H1 (cell line): Measurements from ENCODE around the gene CCDC71L. TPM values are rescaled to one million over a fixed set of nuclear protein-coding genes. Genes with fewer than 3 reads are reported as not detected.

Experiments
- CTCF ChIA-PET: fragments of 300-600 bp; sonication (Branson Sonifier 250); formaldehyde crosslinking; loops from one replicate; lab custom pipeline; 2021; ENCODE audit not compliant: partially characterized antibody; lab: Charles Lee
- POLR2A ChIA-PET: fragments of 300-600 bp; sonication (Branson Sonifier 250); formaldehyde crosslinking; loops from one replicate; lab custom pipeline; 2021; ENCODE audit warnings: inconsistent platforms; ENCODE audit not compliant: partially characterized antibody; lab: Charles Lee
- DNase-seq, 2 experiments: peaks; one replicate each; pipeline versions ENCODE4 v3.0.0 to v3.0.0-alpha.2; 2010 to 2022; ENCODE audit warnings: low spot score in 2 of 2, low read depth in 1 of 2, mixed read lengths in 1 of 2
- FAIRE-seq: peaks from 2 replicates; lab custom pipeline; 2011; peaks lifted over from hg19 to GRCh38; lab: Jason Lieb, UNC
- H2AFZ ChIP-seq: 2 replicates; pipeline ENCODE4 v1.8.1; 2012; ENCODE audit warnings: low read length, inconsistent platforms
- H2AK5ac ChIP-seq: 2 replicates; pipeline ENCODE4 v1.6.1; 2013; ENCODE audit warnings: low read depth, low read length
- H2BK120ac ChIP-seq: replicated peaks from 2 replicates; pipeline ENCODE3; 2013; ENCODE audit warnings: low read depth, low read length, inconsistent platforms
- H2BK12ac ChIP-seq: 2 replicates; pipeline ENCODE4 v1.6.1; 2013; ENCODE audit warnings: low read depth, low read length
- H2BK15ac ChIP-seq: 2 replicates; pipeline ENCODE4 v1.6.1; 2013; ENCODE audit warnings: low read length
- H2BK20ac ChIP-seq: 2 replicates; pipeline ENCODE4 v1.6.1; 2013; ENCODE audit warnings: low read length
- H2BK5ac ChIP-seq: 2 replicates; pipeline ENCODE4 v1.6.1; 2013; ENCODE audit warnings: low read depth, low read length
- H3K14ac ChIP-seq: 2 replicates; pipeline ENCODE4 v1.6.1; 2013; ENCODE audit warnings: inconsistent platforms; ENCODE audit not compliant: insufficient read length
- H3K18ac ChIP-seq: 2 replicates; pipeline ENCODE4 v1.6.1; 2013; ENCODE audit warnings: low read length; ENCODE audit errors: extremely low read depth
- H3K23ac ChIP-seq: 2 replicates; pipeline ENCODE4 v1.6.1; 2013; ENCODE audit warnings: inconsistent platforms; ENCODE audit not compliant: insufficient read length
- H3K23me2 ChIP-seq: 2 replicates; pipeline ENCODE4 v1.6.1; 2013; ENCODE audit warnings: low read depth, low read length
- H3K27ac ChIP-seq: 2 replicates; pipeline ENCODE4 v1.6.1; 2011; ENCODE audit warnings: low read depth, low read length, inconsistent platforms
- H3K27me3 ChIP-seq, 4 experiments: replicated peaks in 1 of 4; 1 replicate in 1 of 4; 2 replicates in 3 of 4; pipeline versions ENCODE4 v1.6.1 to v1.8.1; 2011 to 2013; ENCODE audit warnings: low read length in 3 of 4, mild to moderate bottlenecking in 3 of 4, inconsistent platforms in 2 of 4, mixed read lengths in 2 of 4, moderate library complexity in 1 of 4; ENCODE audit not compliant: control insufficient read depth in 3 of 4, insufficient read depth in 3 of 4; ENCODE audit errors: extremely low read depth in 1 of 4
- H3K36me3 ChIP-seq, 4 experiments: 2 replicates each; pipeline versions ENCODE4 v1.6.1 to v1.8.1; 2011 to 2013; ENCODE audit warnings: mild to moderate bottlenecking in 4 of 4, low read length in 3 of 4, moderate library complexity in 2 of 4, control low read depth in 1 of 4, inconsistent platforms in 1 of 4; ENCODE audit not compliant: insufficient read depth in 4 of 4, control insufficient read depth in 2 of 4
- H3K4ac ChIP-seq: replicated peaks from 2 replicates; pipeline ENCODE3; 2013; ENCODE audit warnings: low read length, low read depth, mixed read lengths, inconsistent platforms; ENCODE audit not compliant: insufficient read length
- H3K4me1 ChIP-seq, 4 experiments: replicated peaks in 1 of 4; 1 replicate in 1 of 4; 2 replicates in 3 of 4; pipeline versions ENCODE4 v1.6.1 to v1.8.1; 2011 to 2013; ENCODE audit warnings: low read length in 3 of 4, inconsistent platforms in 2 of 4, mixed read lengths in 1 of 4; ENCODE audit not compliant: insufficient read depth in 4 of 4, control insufficient read depth in 3 of 4
- H3K4me2 ChIP-seq, 2 experiments: 2 replicates each; pipeline versions ENCODE4 v1.6.1 to v1.8.1; 2011 to 2013; ENCODE audit warnings: low read depth in 2 of 2, low read length in 2 of 2, control low read depth in 1 of 2, inconsistent platforms in 1 of 2, mild to moderate bottlenecking in 1 of 2; ENCODE audit not compliant: insufficient read depth in 1 of 2
- H3K4me3 ChIP-seq, 4 experiments: fragments of 200-600, 300-600 bp in 1 of 4; sonication (generic), shearing (Covaris generic), sonication (Bioruptor Twin) in 1 of 4; 2 replicates each; pipeline versions ENCODE4 v1.5.1 to v1.8.1; 2011 to 2016; ENCODE audit warnings: low read length in 4 of 4, low read depth in 3 of 4, control low read depth in 2 of 4, inconsistent platforms in 2 of 4, mild to moderate bottlenecking in 2 of 4, mixed read lengths in 1 of 4, moderate library complexity in 1 of 4; ENCODE audit not compliant: insufficient read depth in 2 of 4; ENCODE audit errors: extremely low read depth in 1 of 4
- H3K56ac ChIP-seq: replicated peaks from 2 replicates; pipeline ENCODE3; 2013; ENCODE audit warnings: low read depth, mild to moderate bottlenecking, mixed read lengths, low read length, inconsistent platforms; ENCODE audit not compliant: insufficient read length
- H3K79me1 ChIP-seq: 2 replicates; pipeline ENCODE4 v1.6.1; 2013; ENCODE audit warnings: low read depth, low read length, control low read depth
- H3K79me2 ChIP-seq, 2 experiments: 2 replicates each; pipeline versions ENCODE4 v1.6.1 to v1.8.1; 2012 to 2013; ENCODE audit warnings: low read length in 2 of 2, mild to moderate bottlenecking in 2 of 2, inconsistent platforms in 1 of 2; ENCODE audit not compliant: insufficient read depth in 2 of 2, control insufficient read depth in 1 of 2
- H3K9ac ChIP-seq, 4 experiments: replicated peaks in 1 of 4; 1 replicate in 1 of 4; 2 replicates in 3 of 4; pipeline versions ENCODE4 v1.6.1 to v1.8.1; 2011 to 2013; ENCODE audit warnings: low read depth in 3 of 4, low read length in 3 of 4, control low read depth in 2 of 4, mild to moderate bottlenecking in 2 of 4, moderate library complexity in 2 of 4, inconsistent platforms in 1 of 4; ENCODE audit errors: extremely low read depth in 1 of 4
- H3K9me3 ChIP-seq, 2 experiments: 2 replicates each; pipeline versions ENCODE4 v1.6.1 to v1.8.1; 2012 to 2013; ENCODE audit warnings: mild to moderate bottlenecking in 2 of 2, moderate library complexity in 2 of 2, control low read depth in 1 of 2, inconsistent platforms in 1 of 2, low read depth in 1 of 2, low read length in 1 of 2, mixed read lengths in 1 of 2; ENCODE audit not compliant: insufficient read depth in 2 of 2
- H4K20me1 ChIP-seq, 2 experiments: replicated peaks in 1 of 2; 2 replicates each; pipeline versions ENCODE3 to v1.8.1; 2011 to 2013; ENCODE audit warnings: inconsistent platforms in 2 of 2, low read length in 2 of 2, mild to moderate bottlenecking in 1 of 2; ENCODE audit not compliant: insufficient read depth in 2 of 2, control insufficient read depth in 1 of 2
- H4K5ac ChIP-seq: 2 replicates; pipeline ENCODE4 v1.6.1; 2013; ENCODE audit warnings: low read length, low read depth, mixed read lengths, inconsistent platforms; ENCODE audit not compliant: insufficient read length
- H4K8ac ChIP-seq: 2 replicates; pipeline ENCODE4 v1.8.0; 2013; ENCODE audit warnings: mild to moderate bottlenecking, moderate library complexity, low read length, inconsistent platforms; ENCODE audit not compliant: insufficient read depth; ENCODE audit errors: extremely low read depth
- H4K91ac ChIP-seq: replicated peaks from 2 replicates; pipeline ENCODE3; 2013; ENCODE audit warnings: low read length, mixed read lengths, inconsistent platforms; ENCODE audit not compliant: insufficient read length
- BCL11A ChIP-seq, 2 experiments: IDR thresholded peaks; one replicate each; pipeline ENCODE4 v1.6.1; 2011; ENCODE audit warnings: low read depth in 2 of 2, low read length in 2 of 2, mild to moderate bottlenecking in 2 of 2
- CBX8 ChIP-seq: fragments of 300-800, 300-1000 bp; sonication (generic); IDR thresholded peaks from 2 replicates; pipeline ENCODE4 v1.7.1; 2016; ENCODE audit warnings: low read depth, low read length, borderline replicate concordance
- EZH2 ChIP-seq: fragments of 200-600 bp; sonication (generic); IDR thresholded peaks from 2 replicates; pipeline ENCODE4 v1.7.1; 2012; ENCODE audit warnings: low read depth, mild to moderate bottlenecking, moderate library complexity, low read length, inconsistent platforms; ENCODE audit not compliant: severe bottlenecking
- FOSL1 ChIP-seq: IDR thresholded peaks from 2 replicates; pipeline ENCODE4 v1.6.1; 2011; ENCODE audit warnings: mild to moderate bottlenecking, low read depth, low read length, moderate library complexity; ENCODE audit not compliant: insufficient read depth
- KDM1A ChIP-seq: fragments of 200-600, 300-600 bp; sonication (generic); IDR thresholded peaks from 2 replicates; pipeline ENCODE4 v1.7.1; 2016; ENCODE audit warnings: mild to moderate bottlenecking, low read length, borderline replicate concordance
- KDM5A ChIP-seq: fragments of 200-600 bp; IDR thresholded peaks from 2 replicates; pipeline ENCODE4 v1.7.1; 2012; ENCODE audit warnings: mild to moderate bottlenecking, low read length, inconsistent platforms, mixed read lengths
- NRF1 ChIP-seq: IDR thresholded peaks from 2 replicates; pipeline ENCODE4 v1.6.1; 2011; ENCODE audit warnings: mild to moderate bottlenecking, low read depth, low read length, improper control_type of control experiment
- RXRA ChIP-seq: IDR thresholded peaks from 2 replicates; pipeline ENCODE4 v1.6.1; 2011; ENCODE audit warnings: low read depth, mild to moderate bottlenecking, low read length, moderate library complexity; ENCODE audit not compliant: insufficient read depth
- SIRT6 ChIP-seq: IDR thresholded peaks from one replicate; pipeline ENCODE4 v1.7.1; 2012; ENCODE audit warnings: low read length, inconsistent platforms
- SP1 ChIP-seq: IDR thresholded peaks from 2 replicates; pipeline ENCODE4 v1.6.1; 2011; ENCODE audit warnings: low read depth, low read length
- YY1 ChIP-seq: IDR thresholded peaks from 2 replicates; pipeline ENCODE4 v1.6.1; 2011; ENCODE audit warnings: low read depth, mild to moderate bottlenecking, low read length
- WGBS, 2 experiments: shearing (Covaris generic) in 1 of 2; methylation state at CpG; one replicate each; pipeline versions ENCODE4 v1.1.6 to v1.1.7; 2013 to 2015; ENCODE audit warnings: low lambda C conversion rate in 2 of 2, mixed read lengths in 2 of 2, inconsistent platforms in 1 of 2, low coverage in 1 of 2, missing lambda C conversion rate in 1 of 2; ENCODE audit not compliant: insufficient replicate concordance in 2 of 2, insufficient coverage in 1 of 2, insufficient read length in 1 of 2; ENCODE audit errors: extremely low coverage in 1 of 2, missing lambda C conversion rate in 1 of 2; 5-methylcytosine and 5-hydroxymethylcytosine counted together
- polyA plus RNA-seq, 7 experiments: library from polyadenylated mRNA; depleted of rRNA in 3 of 7; stranded (reverse) in 5 of 7; unstranded in 2 of 7; fragments of >200 nt in 5 of 7; fragments of 200-250 nt in 2 of 7; gene quantifications; 1 replicate in 5 of 7; 2 replicates in 1 of 7; 4 replicates in 1 of 7; pipeline versions ENCODE4 v1.2.1 to v1.2.3, GENCODE V29; 2011 to 2013; ENCODE audit warnings: missing spikeins in 2 of 7, mixed read lengths in 2 of 7
- total RNA-seq: library from RNA; stranded (reverse); fragmentation: NEBNext Ultra II Directional; extraction: Animal tissue kit (Norgen Biotek cat#: 25700); gene quantifications from 2 replicates; pipeline ENCODE4 v1.2.1, GENCODE V29; 2021
- TF ChIP-seq, protein P1 (sequence below): IDR thresholded peaks from 2 replicates; pipeline ENCODE4 v1.6.1; 2012; ENCODE audit warnings: low read length, inconsistent platforms

Gene CCDC71L
- total and polyA plus RNA-seq, 2 of the 8 experiments (the other 6 are each of a cell fraction or from before 2014, with no cell fraction given): 12.5 to 16.7 TPM

GRCh38 chr7:106609416-106609815 lies 51.5 kb downstream of the CCDC71L start:
- no peak for FAIRE-seq
- POLR2A ChIA-PET: no interaction called here
- WGBS, 2 experiments: 93% methylated on average over 5 of the region's 5 CpGs; no CpG with 5 or more reads in 1 of the 2 experiments

More at GRCh38 chr7:106609416-106609815, 51.5 kb downstream of the CCDC71L start:
- Histone ChIP-seq H2BK20ac (no peak overlapping the region), H3K4me2 (no peak overlapping the region), H2BK5ac (no peak overlapping the region), H3K14ac (no peak overlapping the region), H3K23me2 (no peaks in the 10 kb centered on the region), H2BK15ac (no peak overlapping the region), H2AK5ac (no peak overlapping the region), H2AFZ (no peak overlapping the region), H4K20me1 (no peaks in the 10 kb centered on the region), H4K8ac (no peak overlapping the region), H3K27me3 (no peaks in the 10 kb centered on the region), H3K4me1 (no peaks in the 10 kb centered on the region; a peak in 1 of 7 replicates), H3K4me3 (no peak overlapping the region), H2BK12ac (no peak overlapping the region), H3K23ac (no peak overlapping the region), H4K91ac (no peak overlapping the region), H3K36me3 (no peaks in the 10 kb centered on the region), H3K56ac (no peak overlapping the region), H3K27ac (no peak overlapping the region), H3K79me1 (no peaks in the 10 kb centered on the region), H2BK120ac (no peak overlapping the region), H3K18ac (no peak overlapping the region), H3K4ac (no peak overlapping the region), H4K5ac (no peak overlapping the region), H3K79me2 (no peaks in the 10 kb centered on the region), H3K9me3 (no peaks in the 10 kb centered on the region), H3K9ac (no peak overlapping the region)
- TF ChIP-seq NRF1: no peak
- no peak for TF ChIP-seq RXRA
- TF ChIP-seq SIRT6: no peak
- TF ChIP-seq, protein P1, sequence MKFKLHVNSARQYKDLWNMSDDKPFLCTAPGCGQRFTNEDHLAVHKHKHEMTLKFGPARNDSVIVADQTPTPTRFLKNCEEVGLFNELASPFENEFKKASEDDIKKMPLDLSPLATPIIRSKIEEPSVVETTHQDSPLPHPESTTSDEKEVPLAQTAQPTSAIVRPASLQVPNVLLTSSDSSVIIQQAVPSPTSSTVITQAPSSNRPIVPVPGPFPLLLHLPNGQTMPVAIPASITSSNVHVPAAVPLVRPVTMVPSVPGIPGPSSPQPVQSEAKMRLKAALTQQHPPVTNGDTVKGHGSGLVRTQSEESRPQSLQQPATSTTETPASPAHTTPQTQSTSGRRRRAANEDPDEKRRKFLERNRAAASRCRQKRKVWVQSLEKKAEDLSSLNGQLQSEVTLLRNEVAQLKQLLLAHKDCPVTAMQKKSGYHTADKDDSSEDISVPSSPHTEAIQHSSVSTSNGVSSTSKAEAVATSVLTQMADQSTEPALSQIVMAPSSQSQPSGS: no peak
- no peak for TF ChIP-seq SP1
- TF ChIP-seq KDM1A: no peak
- TF ChIP-seq EZH2: no peak
- no peak for TF ChIP-seq BCL11A (IDR thresholded peaks at IDR 0.05; ENCODE audit: low read depth in 2 of 2, low read length in 2 of 2)
- no peak for TF ChIP-seq FOSL1
- no peak for TF ChIP-seq KDM5A
- no peak for TF ChIP-seq CBX8
- TF ChIP-seq YY1: no peak
- CTCF ChIA-PET: no interaction called here
- DNase-seq: no peak
